ENCODE measurements around the gene HNF4A. TPM values are rescaled to one million over a fixed set of nuclear protein-coding genes. Genes with fewer than 3 reads are reported as not detected.

Gene HNF4A
- 0.09 to 0.20 TPM (median 0.13 TPM) in 3 replicates for total RNA-seq

- Mint-ChIP-seq H3K9me3 (no peaks in the 10 kb centered on the region), H3K27ac (no peak within 1 kb of the TSS), H3K4me3 (no peak within 1 kb of the TSS), H3K27me3 (ENCODE audit: low read depth) (peaks cover 6% of the 10 kb centered on the region), H3K36me3 (no peaks in the 10 kb centered on the region), H3K4me1 (peaks cover 9% of the 10 kb centered on the region)
- TF ChIP-seq, protein P1, sequence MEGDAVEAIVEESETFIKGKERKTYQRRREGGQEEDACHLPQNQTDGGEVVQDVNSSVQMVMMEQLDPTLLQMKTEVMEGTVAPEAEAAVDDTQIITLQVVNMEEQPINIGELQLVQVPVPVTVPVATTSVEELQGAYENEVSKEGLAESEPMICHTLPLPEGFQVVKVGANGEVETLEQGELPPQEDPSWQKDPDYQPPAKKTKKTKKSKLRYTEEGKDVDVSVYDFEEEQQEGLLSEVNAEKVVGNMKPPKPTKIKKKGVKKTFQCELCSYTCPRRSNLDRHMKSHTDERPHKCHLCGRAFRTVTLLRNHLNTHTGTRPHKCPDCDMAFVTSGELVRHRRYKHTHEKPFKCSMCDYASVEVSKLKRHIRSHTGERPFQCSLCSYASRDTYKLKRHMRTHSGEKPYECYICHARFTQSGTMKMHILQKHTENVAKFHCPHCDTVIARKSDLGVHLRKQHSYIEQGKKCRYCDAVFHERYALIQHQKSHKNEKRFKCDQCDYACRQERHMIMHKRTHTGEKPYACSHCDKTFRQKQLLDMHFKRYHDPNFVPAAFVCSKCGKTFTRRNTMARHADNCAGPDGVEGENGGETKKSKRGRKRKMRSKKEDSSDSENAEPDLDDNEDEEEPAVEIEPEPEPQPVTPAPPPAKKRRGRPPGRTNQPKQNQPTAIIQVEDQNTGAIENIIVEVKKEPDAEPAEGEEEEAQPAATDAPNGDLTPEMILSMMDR (IDR thresholded peaks at IDR 0.05; ENCODE audit: unreplicated experiment): no peak
- DNase-seq (ENCODE audit: low spot score in 2 of 2, unreplicated experiment in 2 of 2): no peak
Measured at GRCh38 chr20:44355498-44356352, at the start of gene HNF4A. HNF4A (plus strand) TSS chr20:44355699; CDS start chr20:44355805, 106 bp downstream.

GRCh38 chr20:44306927-44307326 lies 48.6 kb upstream of the HNF4A start:
- no peak for DNase-seq (ENCODE audit: low spot score in 2 of 2, unreplicated experiment in 2 of 2)
- TF ChIP-seq, protein P1 (IDR thresholded peaks at IDR 0.05; ENCODE audit: unreplicated experiment): no peak
- Mint-ChIP-seq H3K4me1 (peaks cover 16% of the 10 kb centered on the region), H3K9me3 (no peaks in the 10 kb centered on the region), H3K27me3 (ENCODE audit: low read depth) (peaks cover 4% of the 10 kb centered on the region), H3K4me3 (no peak overlapping the region), H3K36me3 (no peaks in the 10 kb centered on the region), H3K27ac (no peak overlapping the region)

DNA sequence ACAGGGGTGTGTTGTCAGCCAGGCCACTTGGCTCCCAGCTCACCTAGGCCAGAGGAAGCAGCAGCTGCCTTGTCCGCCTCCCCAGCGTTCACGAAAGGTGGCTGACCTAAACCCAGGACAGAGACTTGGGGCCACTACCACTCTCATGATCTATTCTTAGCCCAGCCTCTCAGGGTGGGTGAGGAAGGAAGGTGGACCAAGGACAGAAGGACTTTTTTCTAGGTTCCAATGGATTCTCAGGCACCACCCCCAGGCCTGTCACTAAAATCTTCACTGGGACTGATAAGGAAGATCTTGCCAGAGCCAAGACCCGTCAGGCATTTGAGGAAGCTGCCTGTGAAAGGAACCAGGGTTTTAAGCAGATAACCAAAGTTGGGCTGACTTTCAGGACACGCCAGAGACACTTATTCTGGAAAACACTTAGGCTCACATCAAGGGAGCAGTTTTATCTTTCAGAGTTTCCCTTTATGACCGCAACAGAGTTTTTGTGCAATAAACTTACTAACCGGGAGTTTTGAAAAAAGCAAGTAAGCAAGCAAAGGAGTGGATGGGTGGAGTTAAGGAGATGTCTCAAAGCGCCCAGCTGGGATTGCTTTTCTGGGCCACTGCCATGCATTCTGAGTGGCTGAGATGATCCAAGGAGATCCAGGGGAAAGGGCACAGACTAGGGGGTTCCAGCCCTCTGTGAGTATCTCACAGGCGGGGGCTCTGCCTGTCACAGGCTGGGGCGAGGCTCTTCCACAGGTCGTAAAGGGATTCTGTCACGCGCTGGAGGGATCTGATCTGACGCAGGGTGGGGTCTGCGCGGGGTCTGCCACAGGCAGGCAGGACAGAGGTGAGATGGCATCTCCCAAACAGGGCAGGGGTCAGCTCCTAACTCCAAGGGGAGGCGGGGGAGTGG lies 45.5 kb upstream of the HNF4A start:
- Mint-ChIP-seq H3K9me3 (no peaks in the 10 kb centered on the region), H3K4me3 (peak overlapping the region; percentile 89), H3K27me3 (ENCODE audit: low read depth) (peaks cover 6% of the 10 kb centered on the region), H3K4me1 (peaks cover 16% of the 10 kb centered on the region), H3K27ac (peak overlapping the region; percentile 75), H3K36me3 (no peaks in the 10 kb centered on the region)
- DNase-seq (ENCODE audit: low spot score in 2 of 2, unreplicated experiment in 2 of 2): no peak
- TF ChIP-seq, protein P1 (IDR thresholded peaks at IDR 0.05; ENCODE audit: unreplicated experiment): no peak

- H3K27ac Mint-ChIP-seq: peak within 1 kb of the TSS; percentile 79
- no peaks in the 10 kb centered on the region for H3K9me3 Mint-ChIP-seq
- TF ChIP-seq, protein P1 (IDR thresholded peaks at IDR 0.05; ENCODE audit: unreplicated experiment): peak; percentile 85
Measured at GRCh38 chr20:44310664-44311639, 44.5 kb upstream of the HNF4A start, which contains the start of gene FITM2. FITM2 (minus strand) TSS chr20:44311202; CDS start chr20:44311148, 54 bp downstream.

DNA sequence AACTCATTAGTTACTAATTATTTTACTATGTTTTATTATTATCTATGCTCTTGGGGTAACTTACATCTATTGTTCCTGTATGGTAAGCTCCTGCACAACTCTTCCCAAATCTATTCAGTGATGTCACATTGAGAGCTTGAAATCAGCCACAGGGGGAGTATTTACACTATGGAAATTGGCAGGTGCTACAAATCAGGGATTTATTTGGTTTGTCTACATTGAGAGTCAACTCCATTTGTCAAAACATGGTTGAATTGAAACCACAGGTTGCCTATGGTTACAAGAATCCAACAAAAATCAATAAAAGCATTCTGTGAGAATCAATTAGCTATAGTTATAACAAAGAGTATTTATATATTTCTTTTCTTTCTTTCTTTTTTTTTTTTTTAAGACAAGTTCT lies 40.6 kb upstream of the HNF4A start:
- TF ChIP-seq, protein P1 (IDR thresholded peaks at IDR 0.05; ENCODE audit: unreplicated experiment): no peak
- Mint-ChIP-seq H3K27ac (no peak overlapping the region), H3K27me3 (ENCODE audit: low read depth) (peaks cover 8% of the 10 kb centered on the region), H3K9me3 (peaks cover 6% of the 10 kb centered on the region), H3K4me3 (no peak overlapping the region), H3K36me3 (no peaks in the 10 kb centered on the region), H3K4me1 (peaks cover 12% of the 10 kb centered on the region)
- DNase-seq (ENCODE audit: low spot score in 2 of 2, unreplicated experiment in 2 of 2): no peak

More at GRCh38 chr20:44310664-44311639, 44.5 kb upstream of the HNF4A start, which contains the start of gene FITM2:
- Mint-ChIP-seq H3K36me3 (no peaks in the 10 kb centered on the region), H3K4me1 (peaks cover 16% of the 10 kb centered on the region), H3K4me3 (peak within 1 kb of the TSS; percentile 89), H3K27me3 (ENCODE audit: low read depth) (peaks cover 6% of the 10 kb centered on the region)
- peak; percentile 98 to 99 for DNase-seq (ENCODE audit: low spot score in 2 of 2, unreplicated experiment in 2 of 2)

Data from mesothelial cell of epicardium (in vitro differentiated cells).